AG04450 (cell line): ENCODE data around the gene HPCAL1. TPM values are rescaled to one million over a fixed set of nuclear protein-coding genes. Genes with fewer than 3 reads are reported as not detected.
"Not testable (repeated sequence)": the region's sequence is repeated elsewhere in the genome, so short reads cannot be mapped to it uniquely, and the experiment has no call there.

Experiments
- CTCF ChIA-PET: fragments of 300-600, 350-600 bp; formaldehyde crosslinking; extraction: SDS; loops from one replicate; lab custom pipeline; 2022; ENCODE audit warnings: antibody characterized with exemption, inconsistent platforms; lab: Charles Lee
- POLR2A ChIA-PET: fragments of 350-600 bp; formaldehyde crosslinking; extraction: SDS; loops from one replicate; lab custom pipeline; 2021; ENCODE audit warnings: antibody characterized with exemption, inconsistent platforms; lab: Yijun Ruan, JAX
- DNase-seq: peaks from one replicate; pipeline ENCODE4 v3.0.0-alpha.2; 2011; ENCODE audit warnings: low read depth, low spot score
- H3K27ac ChIP-seq: one replicate; pipeline ENCODE4 v1.5.1; 2012; ENCODE audit warnings: low read depth, low read length, control low read depth
- H3K27me3 ChIP-seq: one replicate; pipeline ENCODE4 v1.6.0; 2012; ENCODE audit warnings: low read length; ENCODE audit not compliant: control insufficient read depth, insufficient read depth
- H3K4me3 ChIP-seq: 2 replicates; pipeline ENCODE4 v1.5.1; 2011; ENCODE audit warnings: mild to moderate bottlenecking, low read depth, low read length, control low read depth
- H3K9me3 ChIP-seq: 2 replicates; pipeline ENCODE4 v1.5.1; 2012; ENCODE audit warnings: low read length; ENCODE audit not compliant: control insufficient read depth, insufficient read depth
- CTCF ChIP-seq: IDR thresholded peaks from 2 replicates; pipeline ENCODE4 v1.5.1; 2011; ENCODE audit warnings: low read depth, low read length, control low read depth, inconsistent platforms
- polyA plus RNA-seq: library from polyadenylated mRNA; depleted of rRNA; stranded (reverse); fragments of >200 nt; gene quantifications from 2 replicates; pipeline ENCODE4 v1.2.3, GENCODE V29; 2011

The HPCAL1 gene
- polyA plus RNA-seq, 1 experiment = 14.4 TPM

DNA sequence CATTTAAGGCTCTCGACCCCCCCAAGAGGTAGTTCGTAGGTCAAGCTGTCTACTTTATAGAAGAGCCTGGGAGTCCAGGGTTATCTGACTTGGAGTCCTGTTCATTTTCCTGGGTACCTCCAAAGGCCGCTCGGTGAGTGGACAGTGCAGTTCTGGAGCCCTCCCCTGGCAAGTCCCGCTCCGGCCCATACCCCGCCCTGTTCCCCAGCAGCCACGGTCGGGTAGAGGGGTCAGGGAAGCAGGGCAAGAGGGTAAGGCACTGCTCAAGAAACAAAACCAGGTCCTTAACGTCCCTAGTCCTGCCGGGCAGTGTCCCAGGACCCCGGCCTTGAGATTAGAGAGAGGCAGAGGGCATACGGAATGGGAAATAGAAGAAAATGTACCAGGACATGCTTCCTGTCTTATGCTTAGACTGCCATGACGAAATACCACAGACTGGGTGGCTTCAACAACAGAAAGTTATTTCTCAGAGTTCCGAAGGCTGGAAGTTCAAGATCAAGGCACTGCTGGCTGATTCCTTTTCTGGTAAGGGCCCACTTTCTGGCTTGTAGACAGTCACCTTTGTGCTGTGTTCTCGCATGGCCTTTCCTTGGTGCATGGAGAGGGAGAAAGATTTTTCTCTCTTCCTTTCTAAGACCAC is 5.4 kb upstream of the HPCAL1 start:
- no peak for TF ChIP-seq CTCF
- ChIA-PET POLR2A (interaction anchor here (1.3 kb wide), 1 partner anchor 12 kb away, joined by 4 read pairs; no protein-coding TSS in a partner anchor), CTCF (interaction anchor here (0.8 to 2.0 kb wide), 4 partner anchors 111 to 200 kb away, joined by 3 to 10 read pairs (median 6); no protein-coding TSS in a partner anchor)
- Histone ChIP-seq H3K4me3 (no peak overlapping the region), H3K9me3 (peaks cover 3% of the 10 kb centered on the region), H3K27ac (peak overlapping the region; percentile 77), H3K27me3 (no peaks in the 10 kb centered on the region)
- DNase-seq = no peak

- peak; percentile 87 for DNase-seq
- CTCF ChIA-PET = interaction anchor here (1.2 to 2.0 kb wide), 3 partner anchors 110 to 173 kb away, joined by 5 to 10 read pairs (median 7); no protein-coding TSS in a partner anchor
- Histone ChIP-seq H3K4me3 (no peak overlapping the region), H3K27me3 (no peaks in the 10 kb centered on the region), H3K27ac (peak overlapping the region; percentile 77), H3K9me3 (peaks cover 3% of the 10 kb centered on the region)
- no peak for TF ChIP-seq CTCF
- POLR2A ChIA-PET = interaction anchor here (0.6 to 1.3 kb wide), 3 partner anchors 13 to 481 kb away, joined by 3 to 4 read pairs (median 3); partner anchors contain the start of gene ODC1
These were observed 4.7 kb upstream of the HPCAL1 start for GRCh38 chr2:10297959-10298531.

GRCh38 chr2:10298777-10299176 is 3.9 kb upstream of the HPCAL1 start:
- H3K4me3 ChIP-seq, DNase-seq, H3K27ac ChIP-seq, H3K27me3 ChIP-seq, H3K9me3 ChIP-seq: not testable (repeated sequence)
- CTCF ChIA-PET = interaction anchor here (0.9 to 2.0 kb wide), 4 partner anchors 110 to 174 kb away, joined by 3 to 10 read pairs (median 6); no protein-coding TSS in a partner anchor
- POLR2A ChIA-PET = interaction anchor here (1.0 to 1.3 kb wide), 2 partner anchors 13 to 149 kb away, joined by 3 to 4 read pairs; partner anchors contain the start of gene ODC1

- CTCF ChIA-PET = no interaction called here
- POLR2A ChIA-PET = no interaction called here
- no peak for TF ChIP-seq CTCF
- H3K4me3 ChIP-seq = no peak overlapping the region
- DNase-seq = no peak
- H3K9me3 ChIP-seq = no peaks in the 10 kb centered on the region; the same call in 1 of the 2 replicates
- no peaks in the 10 kb centered on the region for H3K27me3 ChIP-seq
- H3K27ac ChIP-seq = no peak overlapping the region
These were observed 2.3 kb upstream of the HPCAL1 start for GRCh38 chr2:10300328-10300920.

- Histone ChIP-seq H3K4me3 (no peak overlapping the region), H3K27me3 (no peaks in the 10 kb centered on the region), H3K9me3 (no peaks in the 10 kb centered on the region; the same call in 1 of the 2 replicates), H3K27ac (no peak overlapping the region)
- ChIA-PET POLR2A (interaction anchor here (0.5 kb wide), 1 partner anchor 18 kb away, joined by 3 read pairs; no protein-coding TSS in a partner anchor), CTCF (interaction anchor here (0.7 to 1.7 kb wide), 2 partner anchors 107 to 369 kb away, joined by 3 to 5 read pairs; no protein-coding TSS in a partner anchor)
- TF ChIP-seq CTCF = no peak
- no peak for DNase-seq
These were observed 1.4 kb upstream of the HPCAL1 start for GRCh38 chr2:10300997-10301940.
